HG02852 (cell line): ENCODE results near the gene DYRK3.

Source experiments
- ATAC-seq: cut with Tn5 transposase; IDR thresholded peaks from one replicate; pipeline ENCODE4 v1.9.1; 2021; ENCODE audit warnings: mild to moderate bottlenecking, moderate library complexity; ENCODE audit not compliant: unreplicated experiment

DYRK3 gene

DNA sequence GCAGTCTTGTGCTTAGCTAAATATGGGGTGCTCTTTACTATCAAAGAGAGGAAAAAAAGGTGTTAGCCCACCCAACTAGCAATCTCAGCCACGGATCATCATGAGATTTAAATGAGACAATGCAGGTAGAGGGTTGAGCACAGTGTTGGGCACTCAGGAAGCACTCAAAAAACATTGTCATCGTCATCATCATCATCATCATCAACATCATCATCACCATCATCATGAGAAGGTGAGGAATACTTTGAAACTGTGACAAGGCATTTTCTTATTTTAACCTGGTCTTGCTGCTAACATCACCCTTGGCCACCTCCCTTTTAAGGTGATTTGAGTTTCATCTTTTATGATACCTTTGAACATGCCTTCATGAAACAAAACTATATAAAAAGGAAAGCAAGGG, 46.0 kb downstream of the DYRK3 start:
- ATAC-seq, result no peak

DNA sequence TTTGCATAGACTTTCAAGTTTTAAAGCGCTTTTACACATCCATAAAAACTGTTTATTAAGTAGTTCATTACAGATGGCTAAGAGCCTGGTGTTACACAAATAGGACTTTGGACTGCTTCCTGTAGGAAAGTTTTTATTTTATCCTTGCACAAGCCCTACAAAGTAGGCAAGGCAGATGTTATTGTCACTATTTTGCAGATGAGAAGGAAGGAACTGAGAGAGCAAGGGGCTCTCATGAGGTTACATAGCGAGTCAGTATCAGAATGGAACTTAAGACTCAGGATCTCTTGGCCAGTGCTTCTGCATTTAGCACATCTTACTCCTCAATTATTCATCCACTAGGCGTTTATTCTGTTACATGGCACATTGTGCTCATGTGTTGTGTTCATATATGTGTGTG, 46.8 kb downstream of the DYRK3 start:
- ATAC-seq, result no peak

DNA sequence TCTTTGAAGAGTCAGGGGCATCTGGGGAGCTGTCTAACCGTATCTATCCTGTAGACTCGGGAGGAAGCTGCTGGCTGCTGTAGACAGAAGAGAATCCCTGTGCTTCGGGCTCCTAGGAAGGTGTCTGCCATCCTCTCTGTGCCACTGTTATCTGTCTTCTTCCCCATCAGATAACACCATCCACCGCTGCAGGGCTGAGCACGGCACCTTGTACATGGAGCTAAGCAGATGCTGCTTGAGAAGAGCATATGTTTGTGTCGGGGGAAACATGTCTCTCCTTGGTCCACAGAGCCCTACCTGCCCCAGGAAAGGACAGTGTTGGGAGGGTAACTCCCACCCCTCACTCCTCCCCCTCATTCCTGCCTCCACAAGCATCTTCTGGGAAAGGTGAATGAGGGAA, 48.0 kb downstream of the DYRK3 start:
- no peak for ATAC-seq

- ATAC-seq, result no peak
Observed at GRCh38 chr1:206684003-206684402, 48.7 kb downstream of the DYRK3 start.

DNA sequence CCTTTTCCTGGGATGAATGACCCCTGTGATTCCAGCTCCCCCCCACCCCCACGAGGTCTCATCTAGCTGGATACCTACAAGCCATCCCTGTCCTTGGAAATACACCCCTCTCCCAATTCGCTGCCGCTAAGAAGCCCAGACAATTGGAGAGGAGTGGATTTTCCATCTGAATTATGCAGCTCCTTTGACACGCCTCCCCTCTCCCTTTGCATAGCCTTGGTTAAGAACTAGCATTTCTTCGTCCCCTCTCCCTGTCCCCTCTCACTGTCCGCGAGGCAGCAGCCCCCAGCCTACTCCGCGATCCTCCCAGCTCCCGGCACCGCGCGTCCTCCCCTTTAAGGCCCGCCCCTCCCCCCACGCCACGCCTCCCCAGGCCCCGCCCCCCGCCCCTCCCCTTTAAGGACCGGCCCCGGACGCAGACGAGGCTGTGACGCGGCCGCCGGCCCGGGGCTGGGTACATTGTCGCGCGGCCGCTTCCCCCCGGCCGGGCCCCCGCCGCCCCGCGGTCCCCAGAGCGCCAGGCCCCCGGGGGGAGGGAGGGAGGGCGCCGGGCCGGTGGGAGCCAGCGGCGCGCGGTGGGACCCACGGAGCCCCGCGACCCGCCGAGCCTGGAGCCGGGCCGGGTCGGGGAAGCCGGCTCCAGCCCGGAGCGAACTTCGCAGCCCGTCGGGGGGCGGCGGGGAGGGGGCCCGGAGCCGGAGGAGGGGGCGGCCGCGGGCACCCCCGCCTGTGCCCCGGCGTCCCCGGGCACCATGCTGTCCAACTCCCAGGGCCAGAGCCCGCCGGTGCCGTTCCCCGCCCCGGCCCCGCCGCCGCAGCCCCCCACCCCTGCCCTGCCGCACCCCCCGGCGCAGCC, 49.4 kb downstream of the DYRK3 start, which contains the start of gene MAPKAPK2:
Gene MAPKAPK2, plus strand, starts transcription at position 428 of the 856 bp plus-strand sequence. Its CDS starts 325 bp downstream, at position 753.
- ATAC-seq, result peak; percentile 41

DNA sequence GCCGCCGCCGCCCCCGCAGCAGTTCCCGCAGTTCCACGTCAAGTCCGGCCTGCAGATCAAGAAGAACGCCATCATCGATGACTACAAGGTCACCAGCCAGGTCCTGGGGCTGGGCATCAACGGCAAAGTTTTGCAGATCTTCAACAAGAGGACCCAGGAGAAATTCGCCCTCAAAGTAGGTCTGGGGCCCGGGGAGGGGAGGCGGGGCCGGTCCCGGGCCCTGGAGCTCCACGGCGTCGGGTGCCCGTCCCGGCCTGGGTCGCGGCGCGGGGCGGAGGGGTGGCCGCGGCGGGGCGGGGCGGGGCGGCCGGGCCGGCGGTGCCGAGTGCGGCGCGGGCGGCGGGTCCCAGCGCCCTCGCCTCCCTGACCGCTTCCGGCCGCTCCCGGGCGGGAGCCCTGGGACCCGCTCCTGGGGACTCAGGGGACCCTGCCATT, 50.0 kb downstream of the DYRK3 start:
- peak; percentile 33 for ATAC-seq

GRCh38 chr1:206685769-206686477, 50.6 kb downstream of the DYRK3 start:
- ATAC-seq, result peak; percentile 18

GRCh38 chr1:206686478-206687249, 51.3 kb downstream of the DYRK3 start:
- no peak for ATAC-seq

GRCh38 chr1:206687251-206687914, 52.0 kb downstream of the DYRK3 start:
- no peak for ATAC-seq

GRCh38 chr1:206687915-206688442, 52.6 kb downstream of the DYRK3 start:
- no peak for ATAC-seq

GRCh38 chr1:206690516-206690915, 55.2 kb downstream of the DYRK3 start:
- no peak for ATAC-seq

- ATAC-seq, result no peak
Observed at GRCh38 chr1:206691604-206692003, 56.3 kb downstream of the DYRK3 start.

- no peak for ATAC-seq
Observed at GRCh38 chr1:206693029-206693428, 57.7 kb downstream of the DYRK3 start.

GRCh38 chr1:206693592-206693991, 58.3 kb downstream of the DYRK3 start:
- no peak for ATAC-seq

DNA sequence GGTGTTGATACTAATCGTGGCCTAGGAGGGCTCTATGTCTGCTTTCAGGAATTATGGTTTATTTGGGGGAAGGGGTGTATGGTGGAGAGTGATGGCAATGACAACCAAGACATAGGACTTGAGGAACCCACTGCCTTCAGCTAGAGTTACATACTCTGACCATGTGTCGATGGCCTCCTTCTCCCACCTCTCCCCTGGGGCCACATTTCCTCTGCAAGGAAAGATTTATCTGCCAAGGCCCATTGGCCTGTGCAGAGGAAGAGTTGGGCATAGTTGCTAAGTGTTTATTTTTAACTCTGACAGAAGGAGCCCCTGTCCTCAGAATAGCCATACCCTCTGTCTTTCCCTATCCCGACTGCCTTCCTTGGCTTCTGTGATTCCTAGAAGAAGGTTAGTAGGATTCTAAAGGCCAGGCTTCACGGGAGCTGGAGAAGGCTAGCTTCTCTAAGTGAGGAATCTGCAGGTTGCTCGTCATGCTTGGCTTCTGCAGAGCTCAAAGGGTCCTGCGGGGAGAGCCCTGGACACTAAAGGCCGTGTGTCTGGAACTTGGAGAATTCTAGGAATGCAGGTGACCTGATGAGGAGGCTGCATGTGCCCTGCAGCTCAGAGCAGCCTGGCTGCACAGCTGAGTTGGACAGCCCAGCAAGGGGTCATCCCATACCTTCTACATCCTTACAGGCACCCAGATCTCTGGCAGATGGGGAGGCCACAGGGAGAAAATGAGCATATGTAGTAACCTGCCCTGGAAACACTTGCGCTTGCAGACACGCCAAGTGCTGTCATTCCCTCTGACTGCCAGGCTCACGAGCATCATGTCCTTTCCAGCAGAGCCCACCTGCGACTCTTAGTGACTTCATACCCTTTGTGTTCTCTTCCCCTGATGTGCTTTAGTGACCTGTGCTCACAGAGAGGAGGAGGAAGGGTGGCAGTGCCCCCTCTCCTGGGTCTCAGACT, 59.1 kb downstream of the DYRK3 start:
- no peak for ATAC-seq

GRCh38 chr1:206695733-206696132, 60.4 kb downstream of the DYRK3 start:
- no peak for ATAC-seq

- no peak for ATAC-seq
Observed at GRCh38 chr1:206696812-206697585, 61.7 kb downstream of the DYRK3 start.

DNA sequence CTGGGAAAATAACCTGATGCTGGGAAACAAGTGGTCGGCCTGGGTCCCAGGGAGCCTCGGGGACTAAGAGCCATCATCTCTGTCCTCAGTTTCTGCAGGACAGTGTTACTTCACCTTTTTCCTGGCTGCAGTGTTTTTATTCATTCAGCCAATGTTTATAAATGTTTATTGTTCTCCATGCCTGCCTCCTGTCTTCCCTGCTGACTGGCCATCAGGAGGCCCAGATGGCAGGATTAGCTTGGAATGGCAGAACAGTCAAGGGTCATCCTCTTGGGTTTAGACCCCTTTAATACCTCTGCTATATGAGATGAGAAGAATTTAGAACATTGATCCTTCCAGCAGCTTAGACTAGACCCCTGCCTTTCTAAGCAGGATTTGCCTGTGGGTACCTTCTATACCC, 62.7 kb downstream of the DYRK3 start:
- ATAC-seq, result no peak
